Measurements from ENCODE around the gene SNX25. TPM values are rescaled to one million over a fixed set of nuclear protein-coding genes. Genes with fewer than 3 reads are reported as not detected.

The SNX25 gene
- total and polyA plus RNA-seq, 10 of the 15 experiments (the other 5 are each of a cell fraction or from before 2014, with no cell fraction given) = 11.2 to 117 (median 62.8) TPM

DNA sequence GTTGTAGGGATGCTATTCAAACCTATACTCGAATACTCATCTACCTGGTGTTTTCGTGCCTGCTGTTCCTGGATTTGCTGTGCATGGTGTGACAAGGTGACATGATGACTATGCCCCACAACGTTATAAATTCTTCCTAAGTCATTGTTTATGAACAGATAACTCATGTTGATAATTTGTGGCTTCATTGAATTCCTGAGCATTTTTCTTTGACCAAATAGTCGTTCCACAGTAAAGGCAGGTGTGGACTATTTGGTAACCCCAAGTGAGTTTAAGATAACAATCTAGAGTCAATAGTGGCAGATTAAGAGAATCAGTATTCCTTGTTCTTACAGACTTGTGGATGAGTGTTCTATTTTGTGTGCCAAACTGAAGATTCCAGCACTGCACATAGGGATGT is 59.9 kb downstream of the SNX25 start:
- Histone ChIP-seq H3K4me1 (ENCODE audit: control insufficient read depth, insufficient read depth, low read length) (peaks cover 16% of the 10 kb centered on the region), H3K27me3 (replicated peaks in 1 of 2; ENCODE audit: control insufficient read depth in 2 of 2, insufficient read depth in 2 of 2, low read length in 1 of 2) (no peaks in the 10 kb centered on the region), H3K9ac (ENCODE audit: control insufficient read depth, insufficient read depth, low read length) (no peak overlapping the region), H3K36me3 (ENCODE audit: control insufficient read depth in 2 of 2, insufficient read depth in 2 of 2, low read length in 1 of 2) (peaks cover 8 to 54% of the 10 kb centered on the region in 2 experiments), H3K4me3 (no peak overlapping the region), H3K79me2 (ENCODE audit: control insufficient read depth, insufficient read depth, low read length) (peaks cover 25% of the 10 kb centered on the region), H3K27ac (ENCODE audit: control insufficient read depth, insufficient read depth) (no peak overlapping the region), H3K4me2 (ENCODE audit: control insufficient read depth, insufficient read depth) (no peak overlapping the region), H2AFZ (ENCODE audit: control insufficient read depth, low read depth, low read length) (no peak overlapping the region), H4K20me1 (ENCODE audit: control insufficient read depth, insufficient read depth) (no peaks in the 10 kb centered on the region), H3K9me3 (replicated peaks; ENCODE audit: control insufficient read depth, insufficient read depth, low read length) (no peaks in the 10 kb centered on the region)
- BruUV-seq (replicated peaks) = no TSS peak
- POLR2A ChIA-PET = interaction anchor here (0.5 to 1.0 kb wide), 2 partner anchors 18 to 65 kb away, joined by 3 read pairs; partner anchors contain the start of gene CFAP97
- FAIRE-seq = no peak
- ATAC-seq = no peak
- in situ Hi-C loops (cut with MboI) = no loop called here
- no peak for DNase-seq (ENCODE audit: low read depth, low spot score)
- intact Hi-C loops (cut with micrococcal nuclease; ENCODE audit: unreplicated experiment) = no loop called here
- SMC1A ChIA-PET (ENCODE audit: uncharacterized antibody, unreplicated experiment) = interaction anchor here (0.9 to 2.7 kb wide), 3 partner anchors 9 to 37 kb away, joined by 3 to 6 read pairs (median 5); no protein-coding TSS in a partner anchor
- RAD21 ChIA-PET (ENCODE audit: unreplicated experiment) = no interaction called here
- TF ChIP-seq TCF7 (IDR thresholded peaks at IDR 0.05; ENCODE audit: borderline replicate concordance) = no peak
- no peak for TF ChIP-seq SREBF2 (IDR thresholded peaks at IDR 0.05; ENCODE audit: low read length)
- TF ChIP-seq DPF2 (IDR thresholded peaks at IDR 0.05) = no peak
- TF ChIP-seq SIX5 (IDR thresholded peaks at IDR 0.05; ENCODE audit: low read depth, low read length, severe bottlenecking) = no peak
- TF ChIP-seq MTA2 (IDR thresholded peaks at IDR 0.05; ENCODE audit: low read depth) = no peak
- TF ChIP-seq POLR2A (IDR thresholded peaks at IDR 0.05; ENCODE audit: low read depth, low read length) = no peak
- no peak for TF ChIP-seq MEF2B (IDR thresholded peaks at IDR 0.05; ENCODE audit: partially characterized antibody, poor library complexity, severe bottlenecking)
- no peak for TF ChIP-seq IKZF2 (IDR thresholded peaks at IDR 0.05)
- no peak for TF ChIP-seq SIN3A (IDR thresholded peaks at IDR 0.05; ENCODE audit: low read depth, low read length)
- TF ChIP-seq, protein P1, sequence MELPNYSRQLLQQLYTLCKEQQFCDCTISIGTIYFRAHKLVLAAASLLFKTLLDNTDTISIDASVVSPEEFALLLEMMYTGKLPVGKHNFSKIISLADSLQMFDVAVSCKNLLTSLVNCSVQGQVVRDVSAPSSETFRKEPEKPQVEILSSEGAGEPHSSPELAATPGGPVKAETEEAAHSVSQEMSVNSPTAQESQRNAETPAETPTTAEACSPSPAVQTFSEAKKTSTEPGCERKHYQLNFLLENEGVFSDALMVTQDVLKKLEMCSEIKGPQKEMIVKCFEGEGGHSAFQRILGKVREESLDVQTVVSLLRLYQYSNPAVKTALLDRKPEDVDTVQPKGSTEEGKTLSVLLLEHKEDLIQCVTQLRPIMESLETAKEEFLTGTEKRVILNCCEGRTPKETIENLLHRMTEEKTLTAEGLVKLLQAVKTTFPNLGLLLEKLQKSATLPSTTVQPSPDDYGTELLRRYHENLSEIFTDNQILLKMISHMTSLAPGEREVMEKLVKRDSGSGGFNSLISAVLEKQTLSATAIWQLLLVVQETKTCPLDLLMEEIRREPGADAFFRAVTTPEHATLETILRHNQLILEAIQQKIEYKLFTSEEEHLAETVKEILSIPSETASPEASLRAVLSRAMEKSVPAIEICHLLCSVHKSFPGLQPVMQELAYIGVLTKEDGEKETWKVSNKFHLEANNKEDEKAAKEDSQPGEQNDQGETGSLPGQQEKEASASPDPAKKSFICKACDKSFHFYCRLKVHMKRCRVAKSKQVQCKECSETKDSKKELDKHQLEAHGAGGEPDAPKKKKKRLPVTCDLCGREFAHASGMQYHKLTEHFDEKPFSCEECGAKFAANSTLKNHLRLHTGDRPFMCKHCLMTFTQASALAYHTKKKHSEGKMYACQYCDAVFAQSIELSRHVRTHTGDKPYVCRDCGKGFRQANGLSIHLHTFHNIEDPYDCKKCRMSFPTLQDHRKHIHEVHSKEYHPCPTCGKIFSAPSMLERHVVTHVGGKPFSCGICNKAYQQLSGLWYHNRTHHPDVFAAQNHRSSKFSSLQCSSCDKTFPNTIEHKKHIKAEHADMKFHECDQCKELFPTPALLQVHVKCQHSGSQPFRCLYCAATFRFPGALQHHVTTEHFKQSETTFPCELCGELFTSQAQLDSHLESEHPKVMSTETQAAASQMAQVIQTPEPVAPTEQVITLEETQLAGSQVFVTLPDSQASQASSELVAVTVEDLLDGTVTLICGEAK (IDR thresholded peaks at IDR 0.05; ENCODE audit: borderline replicate concordance) = no peak
- 74% methylated on average over 4 of the region's 4 CpGs for WGBS (ENCODE audit: insufficient coverage, insufficient replicate concordance, low lambda C conversion rate, missing lambda C conversion rate)
- CTCF ChIA-PET = no interaction called here
